Neural cell (in vitro differentiated cells): ENCODE measurements around the gene SEC63. TPM values are rescaled to one million over a fixed set of nuclear protein-coding genes. Genes with fewer than 3 reads are reported as not detected.

ENCODE experiments used
- H2AFZ ChIP-seq: fragments of 200-600, 300-800 bp; sonication (generic), shearing (Covaris generic); 2 replicates; pipeline ENCODE4 v1.6.0; 2014; ENCODE audit warnings: low read depth, mild to moderate bottlenecking, antibody characterized with exemption, low read length, moderate library complexity
- H3F3A ChIP-seq: fragments of 200-600 bp; shearing (Covaris generic); 2 replicates; pipeline ENCODE4 v1.6.1; 2016; ENCODE audit warnings: mild to moderate bottlenecking, moderate library complexity, mixed read lengths, antibody characterized with exemption, low read length; ENCODE audit not compliant: insufficient read depth, poor library complexity, severe bottlenecking
- H3K27ac ChIP-seq: fragments of 200-600, 300-800 bp; sonication (generic), shearing (Covaris generic); 2 replicates; pipeline ENCODE4 v1.5.1; 2014; ENCODE audit warnings: mild to moderate bottlenecking, low read length, moderate library complexity
- H3K27me3 ChIP-seq: fragments of 300-800, 200-600 bp; sonication (generic), shearing (Covaris generic); 2 replicates; pipeline ENCODE4 v1.6.0; 2014; ENCODE audit warnings: mild to moderate bottlenecking, low read depth, low read length, moderate library complexity; ENCODE audit not compliant: insufficient read depth
- H3K36me3 ChIP-seq: fragments of 300-800, 200-600 bp; sonication (generic), shearing (Covaris generic); 2 replicates; pipeline ENCODE4 v1.5.1; 2014; ENCODE audit warnings: mild to moderate bottlenecking, antibody characterized with exemption, low read length, moderate library complexity; ENCODE audit not compliant: insufficient read depth
- H3K4me2 ChIP-seq: fragments of 300-800, 200-600 bp; sonication (generic), shearing (Covaris generic); 2 replicates; pipeline ENCODE4 v1.6.0; 2014; ENCODE audit warnings: mild to moderate bottlenecking, low read length
- H3K4me3 ChIP-seq: fragments of 300-800, 200-600 bp; sonication (generic), shearing (Covaris generic); 2 replicates; pipeline ENCODE4 v1.5.1; 2014; ENCODE audit warnings: mild to moderate bottlenecking, low read length, moderate library complexity
- H3K79me2 ChIP-seq: fragments of 200-600 bp; shearing (Covaris generic); replicated peaks from 2 replicates; pipeline ENCODE4 v1.6.0; 2014; ENCODE audit warnings: mild to moderate bottlenecking, low read length, moderate library complexity; ENCODE audit not compliant: insufficient read depth
- H3K9ac ChIP-seq: fragments of 300-800, 200-600 bp; sonication (generic), shearing (Covaris generic); 2 replicates; pipeline ENCODE4 v1.6.1; 2016; ENCODE audit warnings: mild to moderate bottlenecking, low read length, mixed read lengths
- H3K9me2 ChIP-seq: fragments of 200-600 bp; shearing (Covaris generic); 2 replicates; pipeline ENCODE4 v1.6.1; 2016; ENCODE audit warnings: mild to moderate bottlenecking, low read length, mixed read lengths; ENCODE audit not compliant: insufficient read depth
- H3K9me3 ChIP-seq: fragments of 200-600, 300-800 bp; sonication (generic), shearing (Covaris generic); 2 replicates; pipeline ENCODE4 v1.6.1; 2016; ENCODE audit warnings: mild to moderate bottlenecking, mixed run types, low read length, moderate library complexity, mixed read lengths
- H4K20me1 ChIP-seq: fragments of 200-600 bp; shearing (Covaris generic); 2 replicates; pipeline ENCODE4 v1.6.1; 2016; ENCODE audit warnings: mild to moderate bottlenecking, mixed run types; ENCODE audit not compliant: insufficient read depth
- EP300 ChIP-seq: fragments of 450-650 bp; conservative IDR thresholded peaks from 2 replicates; pipeline ENCODE4 v1.6.1; 2014; ENCODE audit warnings: antibody characterized with exemption, mild to moderate bottlenecking, moderate library complexity; ENCODE audit not compliant: poor library complexity, severe bottlenecking
- EZH2 ChIP-seq: fragments of 200-600, 300-800 bp; shearing (Covaris generic), sonication (generic); IDR thresholded peaks from 2 replicates; pipeline ENCODE4 v1.6.1; 2014; ENCODE audit warnings: antibody characterized with exemption, low read length, borderline replicate concordance, mild to moderate bottlenecking; ENCODE audit not compliant: insufficient read depth, poor library complexity, severe bottlenecking
- MXI1 ChIP-seq: fragments of 450-650 bp; conservative IDR thresholded peaks from 2 replicates; pipeline ENCODE4 v1.6.1; 2014; ENCODE audit warnings: antibody characterized with exemption, mild to moderate bottlenecking; ENCODE audit not compliant: poor library complexity, severe bottlenecking
- POLR2AphosphoS5 ChIP-seq: IDR thresholded peaks from 2 replicates; pipeline ENCODE4 v1.6.1; 2012
- RAD21 ChIP-seq: fragments of 450-650 bp; conservative IDR thresholded peaks from 2 replicates; pipeline ENCODE4 v1.6.1; 2014; ENCODE audit warnings: antibody characterized with exemption, mild to moderate bottlenecking, moderate library complexity
- SMC3 ChIP-seq: fragments of 450-650 bp; conservative IDR thresholded peaks from 2 replicates; pipeline ENCODE4 v1.6.1; 2014; ENCODE audit warnings: antibody characterized with exemption, mild to moderate bottlenecking, moderate library complexity; ENCODE audit not compliant: poor library complexity
- TAF1 ChIP-seq: IDR thresholded peaks from 2 replicates; pipeline ENCODE4 v1.6.1; 2012; ENCODE audit warnings: low read depth
- polyA plus RNA-seq: library from polyadenylated mRNA; depleted of rRNA; stranded (reverse); fragments of >200 nt; gene quantifications from 2 replicates; pipeline ENCODE4 v1.2.3, GENCODE V29; 2014
- TF ChIP-seq, protein P1 (sequence below): fragments of 450-650 bp; IDR thresholded peaks from 2 replicates; pipeline ENCODE4 v1.5.1; 2014; ENCODE audit warnings: antibody characterized with exemption, mild to moderate bottlenecking, moderate library complexity; ENCODE audit not compliant: poor library complexity, severe bottlenecking
- TF ChIP-seq, protein P2 (sequence below): IDR thresholded peaks from 2 replicates; pipeline ENCODE4 v1.6.1; 2012; ENCODE audit warnings: borderline replicate concordance

SEC63 gene
- polyA plus RNA-seq, 1 donor from 2014 or later, result 34.8 TPM

DNA sequence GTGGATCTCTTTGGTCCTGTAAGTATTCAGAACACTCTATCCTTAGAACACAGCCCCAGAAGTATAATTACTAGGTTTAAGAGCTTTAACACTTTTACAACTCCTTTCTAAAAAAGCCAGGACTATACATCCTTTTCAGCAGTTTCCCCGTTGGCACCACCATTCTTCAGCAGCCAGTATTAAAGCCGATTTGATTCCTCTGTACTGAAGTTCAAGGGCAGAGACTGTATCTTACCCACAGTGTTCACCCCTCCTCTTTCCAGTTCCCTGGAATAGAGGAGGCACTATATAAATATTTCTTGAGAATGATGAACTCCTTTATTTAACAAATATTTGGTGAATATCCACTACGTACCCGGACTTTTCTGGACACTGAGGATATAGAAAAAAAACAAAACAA lies 15.9 kb downstream of the SEC63 start:
- no peaks in the 10 kb centered on the region for H3F3A ChIP-seq
- no peak overlapping the region for H3K4me2 ChIP-seq
- no peaks in the 10 kb centered on the region for H4K20me1 ChIP-seq
- H3K36me3 ChIP-seq, result no peaks in the 10 kb centered on the region
- H3K27me3 ChIP-seq, result no peaks in the 10 kb centered on the region
- H3K9ac ChIP-seq, result no peak overlapping the region
- TF ChIP-seq TAF1, result no peak
- TF ChIP-seq EZH2, result no peak
- TF ChIP-seq, protein P1, sequence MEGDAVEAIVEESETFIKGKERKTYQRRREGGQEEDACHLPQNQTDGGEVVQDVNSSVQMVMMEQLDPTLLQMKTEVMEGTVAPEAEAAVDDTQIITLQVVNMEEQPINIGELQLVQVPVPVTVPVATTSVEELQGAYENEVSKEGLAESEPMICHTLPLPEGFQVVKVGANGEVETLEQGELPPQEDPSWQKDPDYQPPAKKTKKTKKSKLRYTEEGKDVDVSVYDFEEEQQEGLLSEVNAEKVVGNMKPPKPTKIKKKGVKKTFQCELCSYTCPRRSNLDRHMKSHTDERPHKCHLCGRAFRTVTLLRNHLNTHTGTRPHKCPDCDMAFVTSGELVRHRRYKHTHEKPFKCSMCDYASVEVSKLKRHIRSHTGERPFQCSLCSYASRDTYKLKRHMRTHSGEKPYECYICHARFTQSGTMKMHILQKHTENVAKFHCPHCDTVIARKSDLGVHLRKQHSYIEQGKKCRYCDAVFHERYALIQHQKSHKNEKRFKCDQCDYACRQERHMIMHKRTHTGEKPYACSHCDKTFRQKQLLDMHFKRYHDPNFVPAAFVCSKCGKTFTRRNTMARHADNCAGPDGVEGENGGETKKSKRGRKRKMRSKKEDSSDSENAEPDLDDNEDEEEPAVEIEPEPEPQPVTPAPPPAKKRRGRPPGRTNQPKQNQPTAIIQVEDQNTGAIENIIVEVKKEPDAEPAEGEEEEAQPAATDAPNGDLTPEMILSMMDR, result no peak
- no peak for TF ChIP-seq RAD21
- TF ChIP-seq POLR2AphosphoS5, result no peak
- TF ChIP-seq SMC3, result no peak
- no peak for TF ChIP-seq MXI1
- H3K27ac ChIP-seq, result no peak overlapping the region
- H3K9me3 ChIP-seq, result no peaks in the 10 kb centered on the region
- H2AFZ ChIP-seq, result no peak overlapping the region
- no peak overlapping the region for H3K4me3 ChIP-seq
- H3K9me2 ChIP-seq, result no peaks in the 10 kb centered on the region
- H3K79me2 ChIP-seq, result peaks cover 59% of the 10 kb centered on the region

DNA sequence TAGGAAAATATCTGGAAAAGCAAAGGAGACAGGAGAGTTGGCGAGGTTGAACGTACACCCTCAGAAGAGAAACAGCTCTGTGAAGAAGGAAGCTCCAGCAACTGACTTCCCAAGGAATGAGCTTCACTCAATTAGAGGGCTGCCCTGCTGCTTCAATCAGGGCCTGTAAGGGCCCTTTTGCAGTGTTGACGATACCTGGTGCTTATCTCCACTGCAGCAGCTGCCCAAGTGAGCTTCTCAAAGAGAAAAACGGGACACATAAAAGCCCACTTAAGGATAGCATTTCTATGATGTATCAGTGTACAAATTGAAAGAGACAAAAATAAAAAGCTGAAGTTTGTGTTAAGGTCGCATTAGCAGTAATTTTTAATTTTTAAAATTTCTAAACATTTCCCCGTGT lies 16.4 kb downstream of the SEC63 start:
- Histone ChIP-seq H3K9ac (no peak overlapping the region), H3K4me2 (no peak overlapping the region), H3K79me2 (peaks cover 55% of the 10 kb centered on the region), H3K9me3 (no peaks in the 10 kb centered on the region), H4K20me1 (no peaks in the 10 kb centered on the region), H3K27me3 (no peaks in the 10 kb centered on the region), H2AFZ (no peak overlapping the region), H3K9me2 (no peaks in the 10 kb centered on the region), H3K4me3 (no peak overlapping the region), H3K36me3 (no peaks in the 10 kb centered on the region), H3K27ac (no peak overlapping the region), H3F3A (no peaks in the 10 kb centered on the region)
- TF ChIP-seq SMC3 (no peak), TAF1 (no peak), RAD21 (no peak), MXI1 (no peak), EZH2 (no peak), EP300 (no peak), POLR2AphosphoS5 (no peak)
- TF ChIP-seq, protein P1, result no peak
- TF ChIP-seq, protein P2, sequence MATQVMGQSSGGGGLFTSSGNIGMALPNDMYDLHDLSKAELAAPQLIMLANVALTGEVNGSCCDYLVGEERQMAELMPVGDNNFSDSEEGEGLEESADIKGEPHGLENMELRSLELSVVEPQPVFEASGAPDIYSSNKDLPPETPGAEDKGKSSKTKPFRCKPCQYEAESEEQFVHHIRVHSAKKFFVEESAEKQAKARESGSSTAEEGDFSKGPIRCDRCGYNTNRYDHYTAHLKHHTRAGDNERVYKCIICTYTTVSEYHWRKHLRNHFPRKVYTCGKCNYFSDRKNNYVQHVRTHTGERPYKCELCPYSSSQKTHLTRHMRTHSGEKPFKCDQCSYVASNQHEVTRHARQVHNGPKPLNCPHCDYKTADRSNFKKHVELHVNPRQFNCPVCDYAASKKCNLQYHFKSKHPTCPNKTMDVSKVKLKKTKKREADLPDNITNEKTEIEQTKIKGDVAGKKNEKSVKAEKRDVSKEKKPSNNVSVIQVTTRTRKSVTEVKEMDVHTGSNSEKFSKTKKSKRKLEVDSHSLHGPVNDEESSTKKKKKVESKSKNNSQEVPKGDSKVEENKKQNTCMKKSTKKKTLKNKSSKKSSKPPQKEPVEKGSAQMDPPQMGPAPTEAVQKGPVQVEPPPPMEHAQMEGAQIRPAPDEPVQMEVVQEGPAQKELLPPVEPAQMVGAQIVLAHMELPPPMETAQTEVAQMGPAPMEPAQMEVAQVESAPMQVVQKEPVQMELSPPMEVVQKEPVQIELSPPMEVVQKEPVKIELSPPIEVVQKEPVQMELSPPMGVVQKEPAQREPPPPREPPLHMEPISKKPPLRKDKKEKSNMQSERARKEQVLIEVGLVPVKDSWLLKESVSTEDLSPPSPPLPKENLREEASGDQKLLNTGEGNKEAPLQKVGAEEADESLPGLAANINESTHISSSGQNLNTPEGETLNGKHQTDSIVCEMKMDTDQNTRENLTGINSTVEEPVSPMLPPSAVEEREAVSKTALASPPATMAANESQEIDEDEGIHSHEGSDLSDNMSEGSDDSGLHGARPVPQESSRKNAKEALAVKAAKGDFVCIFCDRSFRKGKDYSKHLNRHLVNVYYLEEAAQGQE, result no peak
